Measurements from ENCODE around the gene C4BPA.

The C4BPA gene

DNA sequence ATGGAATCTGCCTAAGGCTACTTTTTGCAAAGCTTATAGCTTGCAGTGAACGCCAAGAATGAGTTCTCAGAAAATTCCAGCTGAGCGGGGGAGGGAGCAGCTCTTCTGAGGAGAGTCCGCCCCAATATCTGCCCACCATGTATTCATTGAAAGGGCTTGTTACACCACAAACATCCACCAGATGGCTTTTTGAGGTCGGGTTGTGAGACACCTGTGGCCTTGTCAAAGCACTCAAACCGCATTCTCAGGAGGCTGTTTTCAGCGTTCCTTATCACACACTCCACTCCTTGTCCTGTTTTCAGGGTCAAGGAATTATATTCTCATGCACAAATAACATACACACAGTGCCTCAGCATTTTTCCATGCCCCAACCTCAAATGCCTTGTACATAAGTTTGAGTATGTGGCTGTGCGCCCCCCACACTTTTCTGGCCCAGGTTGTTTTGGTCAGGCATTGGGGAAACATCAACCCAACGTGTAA is 19.3 kb upstream of the C4BPA start:
- TF ChIP-seq NFIC (IDR thresholded peaks at IDR 0.05): no peak
- TF ChIP-seq RAD21 (IDR thresholded peaks at IDR 0.05; ENCODE audit: low read depth): peak; percentile 78
- TF ChIP-seq, protein P1, sequence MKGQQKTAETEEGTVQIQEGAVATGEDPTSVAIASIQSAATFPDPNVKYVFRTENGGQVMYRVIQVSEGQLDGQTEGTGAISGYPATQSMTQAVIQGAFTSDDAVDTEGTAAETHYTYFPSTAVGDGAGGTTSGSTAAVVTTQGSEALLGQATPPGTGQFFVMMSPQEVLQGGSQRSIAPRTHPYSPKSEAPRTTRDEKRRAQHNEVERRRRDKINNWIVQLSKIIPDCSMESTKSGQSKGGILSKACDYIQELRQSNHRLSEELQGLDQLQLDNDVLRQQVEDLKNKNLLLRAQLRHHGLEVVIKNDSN (IDR thresholded peaks at IDR 0.05): no peak
- no peak for TF ChIP-seq TAF1 (IDR thresholded peaks at IDR 0.05; ENCODE audit: low read depth)

DNA sequence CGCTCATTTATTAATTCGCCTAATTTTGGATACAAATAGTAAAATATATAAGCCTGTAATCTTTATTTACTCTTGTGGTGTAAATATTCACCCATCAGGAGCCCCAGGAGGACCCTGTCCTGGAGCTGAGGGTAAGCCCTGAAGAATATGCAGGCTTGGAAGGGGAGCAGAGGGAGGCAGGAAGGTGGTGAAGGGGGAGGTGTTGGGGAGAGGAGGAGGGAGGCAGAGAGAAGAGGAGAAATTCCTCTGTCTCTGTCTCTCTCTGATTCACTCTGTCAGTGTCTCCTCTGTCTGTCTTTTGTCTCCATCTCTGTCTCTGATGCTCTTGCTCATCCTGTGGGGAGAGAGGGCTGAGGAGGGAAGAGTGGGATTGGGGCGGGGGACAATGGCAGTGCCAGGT is 18.1 kb upstream of the C4BPA start:
- TF ChIP-seq, protein P2, sequence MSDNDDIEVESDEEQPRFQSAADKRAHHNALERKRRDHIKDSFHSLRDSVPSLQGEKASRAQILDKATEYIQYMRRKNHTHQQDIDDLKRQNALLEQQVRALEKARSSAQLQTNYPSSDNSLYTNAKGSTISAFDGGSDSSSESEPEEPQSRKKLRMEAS (IDR thresholded peaks at IDR 0.05): no peak
- TF ChIP-seq EGR1 (IDR thresholded peaks at IDR 0.05): no peak
- no peak for TF ChIP-seq FOXM1 (IDR thresholded peaks at IDR 0.05; ENCODE audit: borderline replicate concordance, low read depth)
- no peak for TF ChIP-seq CREB1 (IDR thresholded peaks at IDR 0.05; ENCODE audit: low read depth)
- no peak for TF ChIP-seq YY1 (IDR thresholded peaks at IDR 0.05; ENCODE audit: low read depth)
- no peak for TF ChIP-seq TAF1 (IDR thresholded peaks at IDR 0.05; ENCODE audit: low read depth)
- no peak for TF ChIP-seq RAD21 (IDR thresholded peaks at IDR 0.05; ENCODE audit: low read depth)
- no peak for TF ChIP-seq ZBTB7A (IDR thresholded peaks at IDR 0.05; ENCODE audit: low read depth)
- no peak for TF ChIP-seq TEAD4 (IDR thresholded peaks at IDR 0.05)
- TF ChIP-seq TCF12 (IDR thresholded peaks at IDR 0.05; ENCODE audit: low read depth): no peak
- no peak for TF ChIP-seq EP300 (IDR thresholded peaks at IDR 0.05; ENCODE audit: borderline replicate concordance)
- TF ChIP-seq, protein P3, sequence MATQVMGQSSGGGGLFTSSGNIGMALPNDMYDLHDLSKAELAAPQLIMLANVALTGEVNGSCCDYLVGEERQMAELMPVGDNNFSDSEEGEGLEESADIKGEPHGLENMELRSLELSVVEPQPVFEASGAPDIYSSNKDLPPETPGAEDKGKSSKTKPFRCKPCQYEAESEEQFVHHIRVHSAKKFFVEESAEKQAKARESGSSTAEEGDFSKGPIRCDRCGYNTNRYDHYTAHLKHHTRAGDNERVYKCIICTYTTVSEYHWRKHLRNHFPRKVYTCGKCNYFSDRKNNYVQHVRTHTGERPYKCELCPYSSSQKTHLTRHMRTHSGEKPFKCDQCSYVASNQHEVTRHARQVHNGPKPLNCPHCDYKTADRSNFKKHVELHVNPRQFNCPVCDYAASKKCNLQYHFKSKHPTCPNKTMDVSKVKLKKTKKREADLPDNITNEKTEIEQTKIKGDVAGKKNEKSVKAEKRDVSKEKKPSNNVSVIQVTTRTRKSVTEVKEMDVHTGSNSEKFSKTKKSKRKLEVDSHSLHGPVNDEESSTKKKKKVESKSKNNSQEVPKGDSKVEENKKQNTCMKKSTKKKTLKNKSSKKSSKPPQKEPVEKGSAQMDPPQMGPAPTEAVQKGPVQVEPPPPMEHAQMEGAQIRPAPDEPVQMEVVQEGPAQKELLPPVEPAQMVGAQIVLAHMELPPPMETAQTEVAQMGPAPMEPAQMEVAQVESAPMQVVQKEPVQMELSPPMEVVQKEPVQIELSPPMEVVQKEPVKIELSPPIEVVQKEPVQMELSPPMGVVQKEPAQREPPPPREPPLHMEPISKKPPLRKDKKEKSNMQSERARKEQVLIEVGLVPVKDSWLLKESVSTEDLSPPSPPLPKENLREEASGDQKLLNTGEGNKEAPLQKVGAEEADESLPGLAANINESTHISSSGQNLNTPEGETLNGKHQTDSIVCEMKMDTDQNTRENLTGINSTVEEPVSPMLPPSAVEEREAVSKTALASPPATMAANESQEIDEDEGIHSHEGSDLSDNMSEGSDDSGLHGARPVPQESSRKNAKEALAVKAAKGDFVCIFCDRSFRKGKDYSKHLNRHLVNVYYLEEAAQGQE (IDR thresholded peaks at IDR 0.05; ENCODE audit: low read depth): no peak
- TF ChIP-seq, protein P1 (IDR thresholded peaks at IDR 0.05): no peak
- TF ChIP-seq NFIC (IDR thresholded peaks at IDR 0.05): no peak
- TF ChIP-seq CEBPB (IDR thresholded peaks at IDR 0.05): no peak

DNA sequence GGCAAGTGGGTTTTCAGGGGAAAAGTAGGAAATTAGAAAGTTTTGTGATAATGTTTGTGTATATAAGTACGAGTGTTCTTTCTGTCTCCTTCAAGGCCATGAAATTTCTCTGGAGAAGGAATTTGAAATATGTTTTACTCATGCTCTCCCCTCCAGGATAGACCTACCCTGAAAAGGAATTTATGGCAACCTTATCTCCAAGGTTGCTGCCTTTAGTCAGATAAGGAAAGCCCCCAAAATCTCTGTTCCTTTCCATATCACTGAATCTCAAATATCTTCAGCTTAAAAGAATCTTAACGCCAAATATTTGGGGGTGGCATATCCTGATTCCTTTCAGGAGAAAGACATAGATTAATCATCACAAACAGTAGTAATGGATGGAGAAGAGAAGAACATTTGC is 15.9 kb upstream of the C4BPA start:
- TF ChIP-seq EP300 (IDR thresholded peaks at IDR 0.05; ENCODE audit: borderline replicate concordance) (no peak), EGR1 (IDR thresholded peaks at IDR 0.05) (no peak)

DNA sequence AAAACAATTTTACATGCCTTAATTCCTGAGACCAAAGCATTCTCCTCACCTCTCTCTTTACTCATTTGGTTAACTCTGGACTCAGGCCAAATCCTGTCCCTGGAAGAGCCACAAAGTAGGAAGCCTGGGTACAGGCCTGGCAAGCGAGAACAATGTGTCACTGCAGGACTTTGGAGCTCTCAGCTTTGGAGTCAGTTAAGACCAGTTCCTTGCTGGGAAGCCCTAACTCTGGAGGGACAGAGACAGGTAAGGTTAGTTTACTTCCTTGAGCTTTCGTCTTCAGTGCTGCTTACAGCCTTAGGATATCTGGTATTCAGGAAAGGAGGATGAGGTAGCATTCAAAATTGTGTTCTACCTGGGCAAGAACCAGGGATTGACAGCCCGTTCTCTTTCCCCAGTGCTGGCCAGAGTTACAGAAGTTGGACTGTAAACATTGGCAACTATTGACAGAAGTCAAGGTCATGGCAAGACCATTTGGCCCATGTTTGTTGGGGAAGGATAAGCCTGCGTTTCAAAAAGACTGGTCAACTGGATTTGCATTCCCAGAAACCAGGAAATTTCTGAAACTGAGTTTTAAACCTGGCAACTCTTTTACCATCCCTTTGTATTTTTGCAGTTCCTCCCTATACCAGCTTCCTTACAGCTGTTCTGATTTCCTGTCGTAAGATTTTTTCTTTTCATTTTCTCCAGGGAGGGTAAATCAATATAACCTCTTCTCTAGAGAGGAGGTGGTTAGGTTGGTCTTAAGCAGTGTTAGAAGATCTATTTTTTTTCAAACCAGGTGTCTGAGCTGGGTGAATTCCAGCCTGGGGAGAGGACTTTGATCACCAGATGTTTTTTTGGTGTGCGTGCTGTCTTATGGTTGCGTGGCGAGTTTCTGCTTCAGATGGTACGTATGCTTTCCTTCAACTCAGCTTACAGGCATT is 15.1 kb upstream of the C4BPA start, which contains the start of gene C4BPB:
TSS of gene C4BPB (plus strand) at position 160 of the 926 bp plus-strand sequence. CDS start at position 832, 672 bp downstream.
- TF ChIP-seq TAF1 (IDR thresholded peaks at IDR 0.05; ENCODE audit: low read depth) (no peak), NFIC (IDR thresholded peaks at IDR 0.05) (0 out of 2 replicates have a peak, but pooled peaks have one; percentile 36)

DNA sequence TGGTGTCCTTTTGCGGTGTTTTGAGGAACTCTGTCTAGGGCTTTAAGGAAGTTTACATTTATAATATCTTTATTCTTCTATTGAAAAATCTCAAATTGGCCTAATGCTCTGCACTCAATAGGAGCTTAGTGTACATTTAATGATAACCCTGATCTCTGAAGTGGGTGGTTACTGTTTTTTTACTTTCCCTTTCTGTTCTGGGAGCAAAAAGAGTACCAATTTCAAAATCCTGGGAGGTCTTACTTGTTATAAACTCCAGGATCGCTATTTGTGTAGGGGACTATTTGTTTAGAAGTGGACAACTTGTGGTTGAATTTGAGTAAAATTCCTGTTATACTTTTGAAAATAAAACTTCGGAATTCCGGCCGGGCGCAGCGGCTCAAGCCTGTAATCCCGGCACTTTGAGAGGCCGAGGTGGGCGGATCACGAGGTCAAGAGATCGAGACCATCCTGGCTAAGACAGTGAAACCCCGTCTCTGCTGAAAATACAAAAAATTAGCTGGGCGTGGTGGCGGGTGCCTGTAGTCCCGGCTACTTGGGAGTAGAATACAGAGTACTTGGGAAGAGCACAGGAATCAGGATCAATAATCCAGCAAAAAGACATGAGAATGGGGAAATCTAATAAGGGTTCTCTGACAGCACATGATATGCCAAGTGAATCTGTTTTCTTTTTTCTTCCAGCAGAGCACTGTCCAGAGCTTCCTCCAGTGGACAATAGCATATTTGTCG is 14.2 kb upstream of the C4BPA start:
- TF ChIP-seq, protein P3 (IDR thresholded peaks at IDR 0.05; ENCODE audit: low read depth): no peak
- TF ChIP-seq TEAD4 (IDR thresholded peaks at IDR 0.05): no peak
- no peak for TF ChIP-seq NFIC (IDR thresholded peaks at IDR 0.05)

DNA sequence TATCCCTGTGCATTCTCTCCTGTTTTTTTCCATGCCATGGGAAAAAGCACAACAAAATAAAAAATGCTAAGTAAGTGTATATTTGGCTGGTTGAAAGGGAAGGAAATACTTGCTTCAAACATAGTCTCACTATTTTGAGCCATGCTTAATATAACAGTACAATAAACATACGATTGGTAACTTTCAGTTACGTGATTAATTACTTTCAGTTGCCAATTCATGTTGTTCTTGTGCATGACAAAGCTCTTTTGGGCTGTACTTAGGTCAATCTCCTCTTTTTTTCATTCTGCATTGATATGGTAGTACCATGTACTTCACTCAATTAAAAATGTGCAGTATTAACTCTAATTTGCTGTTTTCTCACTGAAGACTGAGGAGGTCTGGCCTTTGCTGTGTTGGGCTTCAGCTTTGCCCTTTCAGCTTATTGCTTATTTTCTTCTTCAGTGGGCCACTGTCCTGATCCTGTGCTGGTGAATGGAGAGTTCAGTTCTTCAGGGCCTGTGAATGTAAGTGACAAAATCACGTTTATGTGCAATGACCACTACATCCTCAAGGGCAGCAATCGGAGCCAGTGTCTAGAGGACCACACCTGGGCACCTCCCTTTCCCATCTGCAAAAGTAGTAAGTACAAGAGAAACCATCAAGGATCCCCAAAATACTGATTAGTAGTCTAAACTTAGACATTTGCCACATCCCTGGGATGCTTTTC is 12.7 kb upstream of the C4BPA start:
- no peak for TF ChIP-seq FOXM1 (IDR thresholded peaks at IDR 0.05; ENCODE audit: borderline replicate concordance, low read depth)
- TF ChIP-seq, protein P3 (IDR thresholded peaks at IDR 0.05; ENCODE audit: low read depth): no peak
- TF ChIP-seq, protein P2 (IDR thresholded peaks at IDR 0.05): no peak
- TF ChIP-seq EP300 (IDR thresholded peaks at IDR 0.05; ENCODE audit: borderline replicate concordance): no peak
- no peak for TF ChIP-seq NFIC (IDR thresholded peaks at IDR 0.05)
- TF ChIP-seq TEAD4 (IDR thresholded peaks at IDR 0.05): no peak
- no peak for TF ChIP-seq EGR1 (IDR thresholded peaks at IDR 0.05)
- TF ChIP-seq ZBTB7A (IDR thresholded peaks at IDR 0.05; ENCODE audit: low read depth): no peak

Data from Ishikawa (cell line).